Panc1 (cell line): ENCODE results near the gene SGCA. TPM values are rescaled to one million over a fixed set of nuclear protein-coding genes. Genes with fewer than 3 reads are reported as not detected.

Experiments used
- ATAC-seq: fragments of 200-7000 bp; cut with Tn5 transposase; 2 replicates; pipeline ENCODE4 v1.9.1; 2020; ENCODE audit warnings: mild to moderate bottlenecking, moderate library complexity
- BruUV-seq: library from RNA; stranded (reverse); fragments of 400-500 nt; replicated peaks from 2 replicates; lab custom pipeline; 2021; lab: Mats Ljungman, UMichigan
- CTCF ChIA-PET: fragments of 300-600 bp; sonication (Branson Sonifier 250); formaldehyde crosslinking; loops from one replicate; lab custom pipeline; 2022; ENCODE audit warnings: antibody characterized with exemption; lab: Charles Lee
- POLR2A ChIA-PET: fragments of 300-600 bp; sonication (Branson Sonifier 250); formaldehyde crosslinking; loops from one replicate; lab custom pipeline; 2022; ENCODE audit warnings: antibody characterized with exemption; lab: Charles Lee
- DNase-seq: peaks from one replicate; pipeline ENCODE4 v3.0.0-alpha.2; 2010; ENCODE audit warnings: low read depth, low spot score
- H3K27ac ChIP-seq: 2 replicates; pipeline ENCODE4 v1.5.1; 2011; ENCODE audit warnings: mild to moderate bottlenecking, low read length, inconsistent platforms
- H3K27me3 ChIP-seq: fragments of 200-500 bp; sonication (Bioruptor generic); 2 replicates; pipeline ENCODE4 v1.6.0; 2014; ENCODE audit warnings: low read length, inconsistent platforms; ENCODE audit not compliant: control insufficient read depth, insufficient read depth
- H3K36me3 ChIP-seq: fragments of 200-500 bp; sonication (Bioruptor generic); 2 replicates; pipeline ENCODE4 v1.5.1; 2014; ENCODE audit warnings: inconsistent platforms, mild to moderate bottlenecking, low read length, moderate library complexity; ENCODE audit not compliant: control insufficient read depth, insufficient read depth
- H3K4me1 ChIP-seq: 2 replicates; pipeline ENCODE4 v1.5.1; 2011; ENCODE audit warnings: inconsistent platforms, mild to moderate bottlenecking, low read length, moderate library complexity; ENCODE audit not compliant: control insufficient read depth, insufficient read depth
- H3K4me3 ChIP-seq, 2 experiments: 2 replicates each; pipeline ENCODE4 v1.5.1; 2011 to 2012; ENCODE audit warnings: low read depth in 2 of 2, low read length in 2 of 2, mild to moderate bottlenecking in 2 of 2, inconsistent platforms in 1 of 2, moderate library complexity in 1 of 2
- H3K9me3 ChIP-seq: fragments of 200-500 bp; sonication (Bioruptor generic); 2 replicates; pipeline ENCODE4 v1.5.1; 2014; ENCODE audit warnings: low read depth, mild to moderate bottlenecking, inconsistent platforms, low read length, moderate library complexity; ENCODE audit not compliant: control insufficient read depth, insufficient read depth
- SIN3A ChIP-seq: IDR thresholded peaks from 2 replicates; pipeline ENCODE4 v1.6.1; 2012; ENCODE audit warnings: low read depth, mild to moderate bottlenecking, low read length, moderate library complexity, borderline replicate concordance; ENCODE audit not compliant: insufficient read depth
- TCF7L2 ChIP-seq: IDR thresholded peaks from 2 replicates; pipeline ENCODE4 v1.6.1; 2011; ENCODE audit warnings: mild to moderate bottlenecking, low read depth, low read length, inconsistent platforms
- in situ Hi-C: cut with HindIII; loops from 2 replicates; pipeline ENCODE4 v1.10.0; 2016; ENCODE audit warnings: low sequenced_read_pairs, low pct_unique_long_range_greater_than_20kb
- intact Hi-C: fragments of 100-400 bp; cut with micrococcal nuclease; formaldehyde crosslinking; loops from one replicate; pipeline ENCODE4 v1.10.0; 2022; ENCODE audit not compliant: unreplicated experiment
- total RNA-seq: library from RNA; stranded (reverse); gene quantifications from one replicate; pipeline ENCODE4 v1.2.1, GENCODE V29; 2021; ENCODE audit not compliant: unreplicated experiment
- TF ChIP-seq, protein P1 (sequence below): fragments of 450-650 bp; IDR thresholded peaks from 2 replicates; pipeline ENCODE4 v1.5.1; 2017; ENCODE audit warnings: mild to moderate bottlenecking
- TF ChIP-seq, protein P2 (sequence below), 2 experiments: IDR thresholded peaks; 2 replicates each; pipeline ENCODE4 v1.6.1; 2011 to 2012; ENCODE audit warnings: low read depth in 2 of 2, control low read depth in 1 of 2, low read length in 1 of 2, mild to moderate bottlenecking in 1 of 2, moderate library complexity in 1 of 2; ENCODE audit not compliant: insufficient read depth in 1 of 2

The SGCA gene
- total RNA-seq, 1 experiment from 2014 or later = not detected

DNA sequence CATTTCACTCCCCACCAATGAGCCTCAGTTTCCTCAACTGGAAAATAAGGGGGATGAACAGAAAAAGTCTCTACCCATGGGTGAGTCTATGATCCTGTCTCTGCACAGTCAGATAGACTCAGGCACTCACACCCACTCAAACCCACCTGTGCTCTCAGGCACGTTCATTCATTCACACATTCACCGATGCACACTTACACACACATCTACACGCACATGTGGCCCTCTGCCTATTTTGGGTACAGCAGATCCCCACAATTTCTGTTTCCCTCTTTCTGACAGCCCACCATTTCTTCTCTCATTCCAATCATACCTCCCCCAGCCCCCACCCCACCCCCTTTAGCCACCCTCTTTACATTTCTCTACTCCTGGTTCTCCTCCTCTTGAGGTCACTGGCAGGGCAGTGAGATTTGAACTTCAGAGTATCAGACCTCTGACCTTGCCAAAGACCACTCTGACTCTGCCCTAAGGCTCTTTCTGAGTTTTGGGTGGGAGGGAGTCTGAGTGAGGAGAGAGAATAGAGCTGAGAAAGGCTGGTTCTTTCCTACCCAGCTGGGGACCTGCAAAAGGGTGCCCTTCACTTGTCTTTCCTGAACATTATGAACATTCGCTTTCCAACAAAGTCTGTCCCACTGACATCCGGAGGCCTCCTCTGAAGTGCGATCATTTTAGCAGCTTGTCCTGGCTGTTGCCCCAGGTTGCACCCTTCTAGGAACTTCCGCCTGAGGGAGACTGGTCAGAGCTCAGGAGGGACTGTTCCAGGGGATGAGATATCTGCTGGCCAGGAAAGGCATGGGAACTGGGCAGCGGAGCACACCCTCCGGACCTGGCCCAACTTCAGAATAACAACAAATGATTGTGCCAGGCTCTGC is 45.7 kb downstream of the SGCA start:
- BruUV-seq = no TSS peak
- DNase-seq = no peak
- Histone ChIP-seq H3K9me3 (no peaks in the 10 kb centered on the region), H3K36me3 (no peaks in the 10 kb centered on the region), H3K27ac (no peak overlapping the region), H3K4me1 (peaks cover 20% of the 10 kb centered on the region), H3K27me3 (no peaks in the 10 kb centered on the region), H3K4me3 (no peak overlapping the region)
- no peak for ATAC-seq
- TF ChIP-seq, protein P1, sequence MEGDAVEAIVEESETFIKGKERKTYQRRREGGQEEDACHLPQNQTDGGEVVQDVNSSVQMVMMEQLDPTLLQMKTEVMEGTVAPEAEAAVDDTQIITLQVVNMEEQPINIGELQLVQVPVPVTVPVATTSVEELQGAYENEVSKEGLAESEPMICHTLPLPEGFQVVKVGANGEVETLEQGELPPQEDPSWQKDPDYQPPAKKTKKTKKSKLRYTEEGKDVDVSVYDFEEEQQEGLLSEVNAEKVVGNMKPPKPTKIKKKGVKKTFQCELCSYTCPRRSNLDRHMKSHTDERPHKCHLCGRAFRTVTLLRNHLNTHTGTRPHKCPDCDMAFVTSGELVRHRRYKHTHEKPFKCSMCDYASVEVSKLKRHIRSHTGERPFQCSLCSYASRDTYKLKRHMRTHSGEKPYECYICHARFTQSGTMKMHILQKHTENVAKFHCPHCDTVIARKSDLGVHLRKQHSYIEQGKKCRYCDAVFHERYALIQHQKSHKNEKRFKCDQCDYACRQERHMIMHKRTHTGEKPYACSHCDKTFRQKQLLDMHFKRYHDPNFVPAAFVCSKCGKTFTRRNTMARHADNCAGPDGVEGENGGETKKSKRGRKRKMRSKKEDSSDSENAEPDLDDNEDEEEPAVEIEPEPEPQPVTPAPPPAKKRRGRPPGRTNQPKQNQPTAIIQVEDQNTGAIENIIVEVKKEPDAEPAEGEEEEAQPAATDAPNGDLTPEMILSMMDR = no peak
- intact Hi-C loops (no loop called here), in situ Hi-C loops (no loop called here)
- ChIA-PET CTCF (interaction anchor here (0.6 to 0.7 kb wide), 5 partner anchors 11 to 216 kb away, joined by 3 to 7 read pairs (median 4); partner anchors contain the start of gene DLX3), POLR2A (interaction anchor here (0.6 kb wide), 1 partner anchor 41 kb away, joined by 3 read pairs; no protein-coding TSS in a partner anchor)

DNA sequence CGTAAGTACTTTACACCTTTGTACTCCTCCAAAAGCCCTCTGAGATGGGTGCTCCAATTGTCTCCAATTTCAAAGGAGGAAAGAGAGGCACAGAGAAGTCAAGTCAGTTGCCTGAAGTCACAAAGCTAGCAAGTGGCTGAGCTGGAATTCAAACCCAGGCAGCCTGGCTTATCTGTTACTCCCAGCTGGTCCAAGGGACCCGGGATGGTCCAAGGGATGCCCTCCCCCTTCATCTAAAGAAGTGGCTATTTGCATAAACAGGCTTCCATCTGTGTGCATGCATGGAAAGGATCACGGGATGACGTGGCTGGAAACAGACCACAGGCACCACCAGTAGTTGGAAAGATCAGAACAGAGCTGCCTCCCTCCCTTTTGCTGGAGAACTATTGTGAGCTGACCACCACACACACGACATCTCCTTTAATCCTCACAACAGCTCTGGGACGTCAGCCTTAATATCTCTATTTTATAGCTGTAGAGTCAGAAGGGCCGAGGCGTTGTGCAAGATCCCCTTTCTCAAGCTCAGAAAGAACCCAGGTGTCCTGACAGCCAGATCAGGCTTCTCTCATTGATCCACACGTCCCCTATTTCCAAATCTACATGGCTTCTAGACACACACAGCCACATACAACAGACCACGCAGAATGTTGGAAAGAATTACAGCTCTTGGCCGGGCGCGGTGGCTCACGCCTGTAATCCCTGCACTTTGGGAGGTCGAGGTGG is 46.5 kb downstream of the SGCA start:
- H3K4me3 ChIP-seq = no peak overlapping the region
- in situ Hi-C loops = no loop called here
- ChIA-PET POLR2A (interaction anchor here (0.5 kb wide), 1 partner anchor 157 kb away, joined by 6 read pairs; the partner anchor contains the start of gene ITGA3), CTCF (interaction anchor here (1.6 kb wide), 1 partner anchor 12 kb away, joined by 21 read pairs; no protein-coding TSS in a partner anchor)
- H3K27me3 ChIP-seq = no peaks in the 10 kb centered on the region
- H3K27ac ChIP-seq = no peak overlapping the region
- DNase-seq = no peak
- no peaks in the 10 kb centered on the region for H3K36me3 ChIP-seq
- BruUV-seq = no TSS peak
- no peak for ATAC-seq
- no peaks in the 10 kb centered on the region for H3K9me3 ChIP-seq
- H3K4me1 ChIP-seq = peaks cover 20% of the 10 kb centered on the region
- intact Hi-C loops = no loop called here
- no peak for TF ChIP-seq TCF7L2
- no peak for TF ChIP-seq SIN3A
- TF ChIP-seq, protein P2, sequence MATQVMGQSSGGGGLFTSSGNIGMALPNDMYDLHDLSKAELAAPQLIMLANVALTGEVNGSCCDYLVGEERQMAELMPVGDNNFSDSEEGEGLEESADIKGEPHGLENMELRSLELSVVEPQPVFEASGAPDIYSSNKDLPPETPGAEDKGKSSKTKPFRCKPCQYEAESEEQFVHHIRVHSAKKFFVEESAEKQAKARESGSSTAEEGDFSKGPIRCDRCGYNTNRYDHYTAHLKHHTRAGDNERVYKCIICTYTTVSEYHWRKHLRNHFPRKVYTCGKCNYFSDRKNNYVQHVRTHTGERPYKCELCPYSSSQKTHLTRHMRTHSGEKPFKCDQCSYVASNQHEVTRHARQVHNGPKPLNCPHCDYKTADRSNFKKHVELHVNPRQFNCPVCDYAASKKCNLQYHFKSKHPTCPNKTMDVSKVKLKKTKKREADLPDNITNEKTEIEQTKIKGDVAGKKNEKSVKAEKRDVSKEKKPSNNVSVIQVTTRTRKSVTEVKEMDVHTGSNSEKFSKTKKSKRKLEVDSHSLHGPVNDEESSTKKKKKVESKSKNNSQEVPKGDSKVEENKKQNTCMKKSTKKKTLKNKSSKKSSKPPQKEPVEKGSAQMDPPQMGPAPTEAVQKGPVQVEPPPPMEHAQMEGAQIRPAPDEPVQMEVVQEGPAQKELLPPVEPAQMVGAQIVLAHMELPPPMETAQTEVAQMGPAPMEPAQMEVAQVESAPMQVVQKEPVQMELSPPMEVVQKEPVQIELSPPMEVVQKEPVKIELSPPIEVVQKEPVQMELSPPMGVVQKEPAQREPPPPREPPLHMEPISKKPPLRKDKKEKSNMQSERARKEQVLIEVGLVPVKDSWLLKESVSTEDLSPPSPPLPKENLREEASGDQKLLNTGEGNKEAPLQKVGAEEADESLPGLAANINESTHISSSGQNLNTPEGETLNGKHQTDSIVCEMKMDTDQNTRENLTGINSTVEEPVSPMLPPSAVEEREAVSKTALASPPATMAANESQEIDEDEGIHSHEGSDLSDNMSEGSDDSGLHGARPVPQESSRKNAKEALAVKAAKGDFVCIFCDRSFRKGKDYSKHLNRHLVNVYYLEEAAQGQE (IDR thresholded peaks at IDR 0.05; ENCODE audit: insufficient read depth in 1 of 2, low read depth in 2 of 2, low read length in 1 of 2) = no peak
